Activated B cell treated with CpG ODN at 0.5 μM for 24 hours (primary cell): ENCODE measurements around the gene APMAP. TPM values are rescaled to one million over a fixed set of nuclear protein-coding genes. Genes with fewer than 3 reads are reported as not detected.
"Not testable (repeated sequence)": the region's sequence is repeated elsewhere in the genome, so short reads cannot be mapped to it uniquely, and the experiment has no call there.

Experiments used
- ATAC-seq: fragments of 200-7000 bp; cut with Tn5 transposase; one replicate; pipeline ENCODE4 v1.10.0; 2021; ENCODE audit warnings: low read depth, mild to moderate bottlenecking, moderate library complexity
- CTCF ChIA-PET: fragments of 350-600 bp; sonication (Branson Sonifier 250); formaldehyde crosslinking; loops from one replicate; lab custom pipeline; 2021; ENCODE audit warnings: antibody characterized with exemption; lab: Charles Lee
- POLR2A ChIA-PET: fragments of 350-600 bp; sonication (Branson Sonifier 250); formaldehyde crosslinking; loops from one replicate; lab custom pipeline; 2021; ENCODE audit warnings: antibody characterized with exemption; lab: Charles Lee
- DNase-seq: peaks from one replicate; pipeline ENCODE4 v3.0.0; 2022
- H3K27ac Mint-ChIP-seq: one replicate; pipeline ENCODE4 v1.8.0; 2020; ENCODE audit warnings: mixed read lengths
- H3K27me3 Mint-ChIP-seq: one replicate; pipeline ENCODE4 v1.8.0; 2021; ENCODE audit warnings: mixed read lengths
- H3K36me3 Mint-ChIP-seq: one replicate; pipeline ENCODE4 v1.8.0; 2021; ENCODE audit warnings: low read depth, mixed read lengths
- H3K4me1 Mint-ChIP-seq: one replicate; pipeline ENCODE4 v1.8.0; 2021; ENCODE audit warnings: mixed read lengths
- H3K4me3 Mint-ChIP-seq: one replicate; pipeline ENCODE4 v1.8.0; 2020; ENCODE audit warnings: mild to moderate bottlenecking, mixed read lengths
- H3K9me3 Mint-ChIP-seq: one replicate; pipeline ENCODE4 v1.8.0; 2020; ENCODE audit warnings: mixed read lengths
- intact Hi-C: fragments of 100-400 bp; cut with micrococcal nuclease; formaldehyde crosslinking; loops from one replicate; pipeline ENCODE4 v1.15.1; 2024
- total RNA-seq: library from RNA; stranded (reverse); gene quantifications from 2 replicates; pipeline ENCODE4 v1.2.3, GENCODE V29; 2022
- TF ChIP-seq, protein P1 (sequence below): fragments of 200-600 bp; IDR thresholded peaks from one replicate; pipeline ENCODE4 v1.8.0; 2022; ENCODE audit warnings: antibody characterized with exemption, mild to moderate bottlenecking

APMAP gene
- total RNA-seq, 1 donor from 2014 or later, result 22.3 TPM

DNA sequence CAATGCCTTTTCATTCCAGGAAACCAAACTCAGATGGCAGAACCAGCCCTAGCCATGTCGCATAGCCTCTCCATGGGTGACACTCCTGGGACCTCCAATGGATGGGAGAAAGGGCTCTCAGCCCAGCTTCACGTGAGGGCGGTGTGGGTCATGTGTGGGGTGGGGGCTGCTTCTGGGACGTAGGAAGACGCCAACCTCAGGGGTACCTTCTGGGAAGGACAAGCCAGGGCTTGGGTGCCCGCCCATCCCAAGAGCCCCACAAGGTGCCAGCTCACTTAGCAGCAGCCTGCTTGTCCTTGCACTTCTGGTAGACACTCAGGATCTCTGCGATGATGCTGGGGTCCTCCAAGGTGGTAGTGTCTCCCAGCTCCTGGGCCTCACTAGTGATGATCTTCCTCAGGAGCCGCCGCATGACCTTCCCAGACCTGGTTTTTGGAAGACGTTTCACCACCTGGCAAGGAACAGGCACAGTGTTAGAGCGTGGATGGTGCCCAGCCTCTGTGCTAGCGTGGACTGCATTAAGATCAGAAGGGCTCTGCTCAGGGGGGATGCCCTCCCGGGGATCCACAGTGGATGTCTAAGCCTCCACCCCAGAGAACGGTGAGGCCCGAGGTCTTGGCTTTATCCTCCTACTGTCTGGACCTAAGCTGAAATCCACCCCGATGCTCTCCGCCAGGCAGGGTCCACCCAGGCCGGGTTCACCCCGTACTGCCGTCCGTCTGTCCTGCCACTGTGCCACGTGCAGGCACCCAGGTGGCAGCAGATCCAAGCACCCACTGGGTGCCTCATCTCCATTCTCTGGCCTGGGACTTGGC lies 15.1 kb upstream of the APMAP start:
- DNase-seq (no peak), ATAC-seq (no peak)
- TF ChIP-seq, protein P1, sequence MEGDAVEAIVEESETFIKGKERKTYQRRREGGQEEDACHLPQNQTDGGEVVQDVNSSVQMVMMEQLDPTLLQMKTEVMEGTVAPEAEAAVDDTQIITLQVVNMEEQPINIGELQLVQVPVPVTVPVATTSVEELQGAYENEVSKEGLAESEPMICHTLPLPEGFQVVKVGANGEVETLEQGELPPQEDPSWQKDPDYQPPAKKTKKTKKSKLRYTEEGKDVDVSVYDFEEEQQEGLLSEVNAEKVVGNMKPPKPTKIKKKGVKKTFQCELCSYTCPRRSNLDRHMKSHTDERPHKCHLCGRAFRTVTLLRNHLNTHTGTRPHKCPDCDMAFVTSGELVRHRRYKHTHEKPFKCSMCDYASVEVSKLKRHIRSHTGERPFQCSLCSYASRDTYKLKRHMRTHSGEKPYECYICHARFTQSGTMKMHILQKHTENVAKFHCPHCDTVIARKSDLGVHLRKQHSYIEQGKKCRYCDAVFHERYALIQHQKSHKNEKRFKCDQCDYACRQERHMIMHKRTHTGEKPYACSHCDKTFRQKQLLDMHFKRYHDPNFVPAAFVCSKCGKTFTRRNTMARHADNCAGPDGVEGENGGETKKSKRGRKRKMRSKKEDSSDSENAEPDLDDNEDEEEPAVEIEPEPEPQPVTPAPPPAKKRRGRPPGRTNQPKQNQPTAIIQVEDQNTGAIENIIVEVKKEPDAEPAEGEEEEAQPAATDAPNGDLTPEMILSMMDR, result no peak
- ChIA-PET CTCF (no interaction called here), POLR2A (no interaction called here)
- peaks cover 93% of the 10 kb centered on the region for H3K36me3 Mint-ChIP-seq
- H3K4me1 Mint-ChIP-seq, result no peaks in the 10 kb centered on the region
- intact Hi-C loops, result no loop called here
- no peak overlapping the region for H3K27ac Mint-ChIP-seq
- H3K27me3 Mint-ChIP-seq, result no peaks in the 10 kb centered on the region
- H3K9me3 Mint-ChIP-seq, result peaks cover 2% of the 10 kb centered on the region
- no peak overlapping the region for H3K4me3 Mint-ChIP-seq

DNA sequence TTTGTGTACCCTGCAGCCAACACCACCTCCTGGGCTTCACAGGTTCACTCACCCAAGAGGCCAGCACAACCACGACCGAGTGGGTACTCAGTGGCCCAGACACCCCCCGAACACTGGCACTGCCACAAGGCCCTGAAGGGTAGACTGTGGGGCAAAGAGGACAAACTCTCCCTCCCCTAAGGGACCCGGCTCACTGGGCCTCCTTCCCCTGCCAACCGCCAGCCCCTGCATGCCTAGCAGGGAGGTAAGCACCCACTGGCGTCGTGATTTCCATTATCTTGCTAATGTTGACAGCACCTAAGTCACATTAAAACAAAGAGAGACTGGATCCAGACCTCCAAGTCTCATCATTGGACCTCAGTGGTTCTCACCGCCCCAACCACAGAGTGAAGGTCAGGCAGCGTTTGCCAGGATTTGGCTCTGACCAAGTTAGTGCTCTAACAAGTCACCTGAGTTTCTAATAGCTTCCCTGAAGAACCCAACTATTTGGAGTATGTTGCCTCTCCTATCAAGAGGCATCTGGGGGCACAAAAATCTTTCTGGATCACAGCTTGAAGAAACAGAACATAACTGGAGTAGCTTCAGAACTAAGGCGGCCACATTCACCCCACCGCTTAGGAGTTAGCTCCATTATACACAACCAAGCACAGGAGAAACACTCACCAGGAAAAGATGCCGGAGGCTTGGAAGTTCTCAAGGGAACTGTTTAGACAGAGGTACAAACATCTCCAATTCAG lies 14.0 kb upstream of the APMAP start:
- no peak overlapping the region for H3K27ac Mint-ChIP-seq
- no peak for ATAC-seq
- no peak overlapping the region for H3K4me3 Mint-ChIP-seq
- intact Hi-C loops, result no loop called here
- no peaks in the 10 kb centered on the region for H3K4me1 Mint-ChIP-seq
- ChIA-PET POLR2A (no interaction called here), CTCF (no interaction called here)
- H3K27me3 Mint-ChIP-seq, result no peaks in the 10 kb centered on the region
- no peak for DNase-seq
- peaks cover 91% of the 10 kb centered on the region for H3K36me3 Mint-ChIP-seq
- TF ChIP-seq, protein P1, result no peak
- peaks cover 2% of the 10 kb centered on the region for H3K9me3 Mint-ChIP-seq

DNA sequence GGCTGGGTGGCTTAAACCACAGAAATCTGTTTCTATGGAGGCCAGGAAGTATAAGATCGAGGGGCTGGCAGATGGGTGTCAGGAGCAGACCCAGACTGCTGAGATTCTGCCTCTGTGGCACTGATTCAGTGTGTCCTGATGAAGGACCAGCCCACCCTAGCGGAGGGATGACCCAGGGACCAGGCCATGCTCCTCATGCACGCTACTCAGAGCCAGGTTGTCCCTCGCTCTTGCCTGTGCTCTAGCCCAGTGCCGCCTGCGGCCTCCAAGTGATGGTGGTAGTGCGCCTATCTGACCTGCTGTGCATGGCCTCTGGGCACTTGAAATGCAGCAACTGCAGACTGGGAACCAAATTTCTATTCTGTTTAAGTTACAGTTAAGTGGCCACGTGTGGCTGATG lies 13.1 kb upstream of the APMAP start:
- H3K36me3 Mint-ChIP-seq, result peaks cover 82% of the 10 kb centered on the region
- CTCF ChIA-PET, result no interaction called here
- ATAC-seq, result no peak

DNA sequence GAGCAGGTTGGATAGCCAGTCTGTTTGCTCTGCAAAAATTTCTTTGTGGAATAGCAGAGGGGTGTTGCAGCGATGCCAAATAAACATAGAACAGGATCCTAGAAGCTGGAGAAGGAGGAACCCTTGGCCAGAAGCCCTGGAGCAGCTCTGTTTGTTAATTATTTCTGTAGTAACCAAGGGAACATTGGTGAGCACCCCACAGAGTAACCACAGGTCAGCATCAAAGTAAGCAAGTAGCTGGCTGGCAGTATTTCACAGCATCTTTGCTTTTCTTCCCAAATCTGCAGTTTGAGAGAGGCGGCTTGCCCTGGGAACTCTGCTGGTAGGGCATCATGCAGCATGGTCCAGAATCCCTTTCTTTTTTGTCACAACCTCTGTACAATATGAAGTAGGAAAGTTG lies 12.7 kb upstream of the APMAP start:
- H3K36me3 Mint-ChIP-seq, result peaks cover 78% of the 10 kb centered on the region
- DNase-seq (no peak), ATAC-seq (no peak)
- TF ChIP-seq, protein P1, result no peak
- intact Hi-C loops, result no loop called here
- H3K27me3 Mint-ChIP-seq, result no peaks in the 10 kb centered on the region
- no peak overlapping the region for H3K4me3 Mint-ChIP-seq
- ChIA-PET POLR2A (no interaction called here), CTCF (no interaction called here)
- H3K27ac Mint-ChIP-seq, result no peak overlapping the region
- H3K9me3 Mint-ChIP-seq, result peaks cover 2% of the 10 kb centered on the region
- H3K4me1 Mint-ChIP-seq, result no peaks in the 10 kb centered on the region

More for the DNA sequence above, 13.1 kb upstream of the APMAP start:
- TF ChIP-seq, protein P1, result no peak
- no peaks in the 10 kb centered on the region for H3K4me1 Mint-ChIP-seq
- H3K27me3 Mint-ChIP-seq, result no peaks in the 10 kb centered on the region
- POLR2A ChIA-PET, result no interaction called here
- H3K27ac Mint-ChIP-seq, result no peak overlapping the region
- intact Hi-C loops, result no loop called here
- H3K9me3 Mint-ChIP-seq, result peaks cover 2% of the 10 kb centered on the region
- DNase-seq, result no peak
- no peak overlapping the region for H3K4me3 Mint-ChIP-seq

DNA sequence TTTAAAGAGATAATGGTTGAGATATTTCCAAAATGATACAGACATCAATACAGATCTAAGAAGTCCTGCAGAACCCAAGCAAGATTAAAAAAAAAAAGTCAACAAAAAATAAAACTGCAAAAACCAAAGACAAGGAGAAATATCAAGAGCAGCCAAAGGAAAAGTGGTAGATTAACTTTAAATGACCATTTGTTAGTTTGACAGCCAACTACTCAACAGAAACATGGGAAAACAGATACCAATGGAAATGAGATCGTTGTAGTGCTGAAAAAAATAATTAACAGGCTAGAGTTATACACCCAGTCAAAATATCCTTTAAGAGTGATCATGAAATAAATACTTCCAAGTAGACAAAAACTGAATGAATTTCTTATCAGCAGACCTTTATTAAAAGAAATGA lies 10.5 kb upstream of the APMAP start:
- ATAC-seq (no peak), DNase-seq (no peak)
- Mint-ChIP-seq H3K27ac (no peak overlapping the region), H3K9me3 (peaks cover 2% of the 10 kb centered on the region), H3K4me1 (no peaks in the 10 kb centered on the region), H3K27me3 (no peaks in the 10 kb centered on the region), H3K36me3 (peaks cover 56% of the 10 kb centered on the region), H3K4me3 (no peak overlapping the region)
- ChIA-PET POLR2A (no interaction called here), CTCF (no interaction called here)
- TF ChIP-seq, protein P1, result no peak
- intact Hi-C loops, result no loop called here

DNA sequence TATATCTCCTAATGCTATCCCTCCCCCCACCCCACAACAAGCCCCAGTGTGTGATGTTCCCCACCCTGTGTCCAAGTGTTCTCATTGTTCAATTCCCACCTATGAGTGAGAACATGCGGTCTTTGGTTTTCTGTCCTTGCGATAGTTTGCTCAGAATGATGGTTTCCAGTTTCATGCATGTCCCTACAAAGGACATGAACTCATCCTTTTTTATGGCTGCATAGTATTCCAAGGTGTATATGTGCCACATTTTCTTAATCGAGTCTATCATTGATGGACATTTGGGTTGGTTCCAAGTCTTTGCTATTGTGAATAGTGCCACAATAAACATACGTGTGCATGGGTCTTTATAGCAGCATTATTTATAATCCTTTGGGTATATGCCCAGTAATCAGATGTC lies 8.8 kb upstream of the APMAP start:
- intact Hi-C loops, ATAC-seq, DNase-seq, CTCF ChIA-PET, H3K27ac Mint-ChIP-seq, H3K27me3 Mint-ChIP-seq, H3K9me3 Mint-ChIP-seq, H3K4me1 Mint-ChIP-seq, H3K4me3 Mint-ChIP-seq, POLR2A ChIA-PET: not testable (repeated sequence)
- peaks cover 40% of the 10 kb centered on the region for H3K36me3 Mint-ChIP-seq
